ENCODE measurements around the gene C6orf89.

The C6orf89 gene

DNA sequence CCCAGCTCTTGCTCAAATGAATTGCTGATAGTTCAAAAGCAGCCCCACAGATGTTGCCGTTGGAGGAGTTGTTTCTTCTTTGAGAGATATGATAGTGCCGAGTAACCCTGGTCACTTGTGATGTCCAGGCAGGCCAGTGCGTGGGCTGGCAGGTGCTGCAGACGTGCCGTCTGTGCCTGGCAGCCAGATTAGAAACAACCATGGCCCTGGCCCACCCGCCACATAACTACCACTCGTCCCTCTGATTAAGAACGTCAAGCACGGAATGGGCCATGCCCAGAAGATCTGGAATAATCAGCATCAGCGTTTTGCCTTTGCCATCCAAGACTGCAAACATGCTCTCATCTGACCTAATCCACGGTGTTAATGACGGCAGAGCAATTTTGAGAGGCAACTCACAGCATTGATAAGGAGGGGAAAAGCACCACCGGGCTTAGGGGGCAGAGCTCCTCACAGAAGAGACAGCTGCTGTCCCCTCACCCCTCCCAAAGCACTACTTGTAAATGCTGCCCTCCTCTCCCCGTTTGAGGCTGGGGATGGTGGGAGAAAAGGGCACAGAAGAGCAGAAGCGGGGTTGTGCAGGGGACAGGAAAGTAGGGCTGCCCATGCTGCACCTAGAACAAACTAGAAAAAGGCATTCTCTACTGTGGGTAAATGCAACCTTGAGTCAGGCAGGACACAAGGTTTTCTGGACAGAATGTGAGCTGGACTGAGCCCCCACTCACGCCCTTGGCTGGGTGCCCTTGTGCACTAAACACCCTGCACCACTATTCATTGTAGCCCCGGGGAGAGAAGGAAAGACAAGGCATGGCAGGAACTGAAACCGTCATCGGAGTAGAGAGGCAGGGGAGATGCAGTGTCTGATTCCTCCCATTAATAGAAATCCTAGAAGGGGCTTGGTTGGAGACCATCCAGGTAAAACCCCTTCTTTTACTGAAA is 41.3 kb upstream of the C6orf89 start:
- no peak overlapping the region for H2AFZ ChIP-seq (ENCODE audit: low read depth, low read length)

DNA sequence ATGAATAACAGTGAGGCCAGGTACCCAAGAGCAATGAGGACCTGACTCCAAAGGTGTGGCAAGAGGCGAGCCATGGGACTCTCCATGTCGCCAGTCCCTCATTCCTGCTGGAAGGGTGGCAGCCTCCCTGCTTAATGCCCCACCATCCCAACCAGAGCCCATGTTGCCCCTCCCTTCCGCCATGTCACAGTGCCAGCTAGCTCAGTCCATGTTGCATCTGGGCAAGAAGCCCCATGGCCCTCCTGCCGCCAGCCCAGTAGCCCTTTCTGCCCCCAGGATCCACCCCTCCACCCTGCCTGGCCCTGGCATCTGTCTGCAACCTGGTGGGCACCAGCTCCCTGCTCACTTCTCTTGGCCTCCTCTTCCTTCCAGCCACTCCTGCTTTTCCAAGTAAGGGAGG is 40.5 kb upstream of the C6orf89 start:
- Histone ChIP-seq H3K27me3 (ENCODE audit: low read depth, low read length) (no peaks in the 10 kb centered on the region), H3K79me2 (ENCODE audit: low read length) (no peaks in the 10 kb centered on the region), H3K4me2 (ENCODE audit: low read length) (no peak overlapping the region), H3K9ac (ENCODE audit: low read length) (no peak overlapping the region), H3K4me1 (ENCODE audit: low read length) (0 out of 2 replicates have a peak, but pooled peaks cover 3% of the 10 kb centered on the region), H3K36me3 (replicated peaks; ENCODE audit: low read depth, low read length) (no peaks in the 10 kb centered on the region), H4K20me1 (ENCODE audit: insufficient read depth, low read length) (no peaks in the 10 kb centered on the region), H3K4me3 (ENCODE audit: low read length) (no peak overlapping the region), H3K27ac (ENCODE audit: low read length) (no peak overlapping the region), H3K9me3 (ENCODE audit: insufficient read depth, low read length) (no peaks in the 10 kb centered on the region), H2AFZ (ENCODE audit: low read depth, low read length) (no peak overlapping the region)
- no peak for TF ChIP-seq EZH2phosphoT487 (IDR thresholded peaks at IDR 0.05; ENCODE audit: low read depth)
- TF ChIP-seq, protein P1, sequence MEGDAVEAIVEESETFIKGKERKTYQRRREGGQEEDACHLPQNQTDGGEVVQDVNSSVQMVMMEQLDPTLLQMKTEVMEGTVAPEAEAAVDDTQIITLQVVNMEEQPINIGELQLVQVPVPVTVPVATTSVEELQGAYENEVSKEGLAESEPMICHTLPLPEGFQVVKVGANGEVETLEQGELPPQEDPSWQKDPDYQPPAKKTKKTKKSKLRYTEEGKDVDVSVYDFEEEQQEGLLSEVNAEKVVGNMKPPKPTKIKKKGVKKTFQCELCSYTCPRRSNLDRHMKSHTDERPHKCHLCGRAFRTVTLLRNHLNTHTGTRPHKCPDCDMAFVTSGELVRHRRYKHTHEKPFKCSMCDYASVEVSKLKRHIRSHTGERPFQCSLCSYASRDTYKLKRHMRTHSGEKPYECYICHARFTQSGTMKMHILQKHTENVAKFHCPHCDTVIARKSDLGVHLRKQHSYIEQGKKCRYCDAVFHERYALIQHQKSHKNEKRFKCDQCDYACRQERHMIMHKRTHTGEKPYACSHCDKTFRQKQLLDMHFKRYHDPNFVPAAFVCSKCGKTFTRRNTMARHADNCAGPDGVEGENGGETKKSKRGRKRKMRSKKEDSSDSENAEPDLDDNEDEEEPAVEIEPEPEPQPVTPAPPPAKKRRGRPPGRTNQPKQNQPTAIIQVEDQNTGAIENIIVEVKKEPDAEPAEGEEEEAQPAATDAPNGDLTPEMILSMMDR (IDR thresholded peaks at IDR 0.05; ENCODE audit: low read depth, low read length), result no peak

More for the DNA sequence above, 41.3 kb upstream of the C6orf89 start:
- H3K4me3 ChIP-seq (ENCODE audit: low read length), result no peak overlapping the region
- no peak overlapping the region for H3K27ac ChIP-seq (ENCODE audit: low read length)
- H3K9ac ChIP-seq (ENCODE audit: low read length), result no peak overlapping the region
- no peaks in the 10 kb centered on the region for H3K36me3 ChIP-seq (replicated peaks; ENCODE audit: low read depth, low read length)
- no peaks in the 10 kb centered on the region for H4K20me1 ChIP-seq (ENCODE audit: insufficient read depth, low read length)
- H3K27me3 ChIP-seq (ENCODE audit: low read depth, low read length), result no peaks in the 10 kb centered on the region
- no peak overlapping the region for H3K4me2 ChIP-seq (ENCODE audit: low read length)
- H3K4me1 ChIP-seq (ENCODE audit: low read length), result 0 out of 2 replicates have a peak, but pooled peaks cover 3% of the 10 kb centered on the region
- TF ChIP-seq, protein P1 (IDR thresholded peaks at IDR 0.05; ENCODE audit: low read depth, low read length), result no peak
- TF ChIP-seq EZH2phosphoT487 (IDR thresholded peaks at IDR 0.05; ENCODE audit: low read depth), result no peak
- H3K79me2 ChIP-seq (ENCODE audit: low read length), result no peaks in the 10 kb centered on the region
- H3K9me3 ChIP-seq (ENCODE audit: insufficient read depth, low read length), result no peaks in the 10 kb centered on the region

DNA sequence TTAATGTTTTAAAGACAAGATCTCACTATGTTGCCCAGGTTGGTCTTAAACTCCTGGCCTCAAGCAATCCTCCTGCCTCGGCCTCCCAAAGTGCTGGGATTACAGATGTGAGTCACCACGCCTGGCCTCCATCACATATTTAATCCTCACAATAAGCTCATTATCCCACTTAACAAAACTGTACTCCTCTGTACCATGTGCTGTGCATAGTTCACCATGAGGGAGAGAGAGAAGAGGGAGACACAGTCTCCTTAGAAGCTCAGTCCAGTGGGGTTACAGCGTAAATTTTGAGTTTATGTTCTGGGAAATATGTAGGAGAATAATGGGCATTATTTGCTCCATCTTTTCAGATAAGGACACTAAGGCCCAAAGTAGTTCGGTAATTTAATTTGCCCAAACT is 38.6 kb upstream of the C6orf89 start:
- Histone ChIP-seq H3K9ac (ENCODE audit: low read length) (no peak overlapping the region), H4K20me1 (ENCODE audit: insufficient read depth, low read length) (no peaks in the 10 kb centered on the region), H3K27ac (ENCODE audit: low read length) (no peak overlapping the region), H3K9me3 (ENCODE audit: insufficient read depth, low read length) (no peaks in the 10 kb centered on the region), H3K4me1 (ENCODE audit: low read length) (no peaks in the 10 kb centered on the region), H2AFZ (ENCODE audit: low read depth, low read length) (no peak overlapping the region), H3K4me3 (ENCODE audit: low read length) (no peak overlapping the region), H3K27me3 (ENCODE audit: low read depth, low read length) (no peaks in the 10 kb centered on the region), H3K36me3 (replicated peaks; ENCODE audit: low read depth, low read length) (peaks cover 10% of the 10 kb centered on the region), H3K79me2 (ENCODE audit: low read length) (no peaks in the 10 kb centered on the region), H3K4me2 (ENCODE audit: low read length) (no peak overlapping the region)
- TF ChIP-seq EZH2phosphoT487 (IDR thresholded peaks at IDR 0.05; ENCODE audit: low read depth), result no peak
- TF ChIP-seq, protein P1 (IDR thresholded peaks at IDR 0.05; ENCODE audit: low read depth, low read length), result no peak

DNA sequence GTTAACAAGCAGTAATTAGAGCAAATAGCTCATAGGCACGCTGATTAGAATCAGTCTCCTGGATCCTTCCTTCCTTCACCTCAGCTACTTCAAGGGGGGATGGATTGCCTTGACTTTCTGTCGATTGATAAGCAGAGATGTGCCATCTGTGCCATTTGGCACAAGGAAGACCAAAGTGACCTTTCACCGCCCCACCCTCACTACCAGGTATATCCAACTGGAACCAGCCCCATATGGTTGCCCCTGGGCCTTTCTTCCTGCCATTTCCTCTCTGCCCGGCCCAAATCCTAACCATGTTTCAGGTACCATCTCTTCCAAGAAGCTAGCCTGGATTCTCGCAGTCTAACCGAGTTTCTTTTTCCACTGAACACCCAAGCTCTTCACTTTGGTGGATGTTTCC is 37.8 kb upstream of the C6orf89 start:
- Histone ChIP-seq H3K27ac (ENCODE audit: low read length) (no peak overlapping the region), H2AFZ (ENCODE audit: low read depth, low read length) (no peak overlapping the region), H3K4me3 (ENCODE audit: low read length) (no peak overlapping the region), H4K20me1 (ENCODE audit: insufficient read depth, low read length) (no peaks in the 10 kb centered on the region), H3K36me3 (replicated peaks; ENCODE audit: low read depth, low read length) (peaks cover 17% of the 10 kb centered on the region), H3K4me1 (ENCODE audit: low read length) (no peaks in the 10 kb centered on the region), H3K27me3 (ENCODE audit: low read depth, low read length) (no peaks in the 10 kb centered on the region), H3K4me2 (ENCODE audit: low read length) (no peak overlapping the region), H3K9me3 (ENCODE audit: insufficient read depth, low read length) (no peaks in the 10 kb centered on the region), H3K79me2 (ENCODE audit: low read length) (no peaks in the 10 kb centered on the region), H3K9ac (ENCODE audit: low read length) (no peak overlapping the region)
- no peak for TF ChIP-seq EZH2phosphoT487 (IDR thresholded peaks at IDR 0.05; ENCODE audit: low read depth)
- TF ChIP-seq, protein P1 (IDR thresholded peaks at IDR 0.05; ENCODE audit: low read depth, low read length), result no peak

Measured in OCI-LY3 (cell line).